Nucleus accumbens (tissue), 56 donors: ENCODE results near the gene KLK6.
"Not testable (repeated sequence)": the region's sequence is repeated elsewhere in the genome, so short reads cannot be mapped to it uniquely, and the experiment has no call there.

ENCODE experiments used
- DNase-seq, 56 donors: peaks; one replicate each; lab custom pipeline; 2025; lab: John Stamatoyannopoulos, UW

The KLK6 gene

DNA sequence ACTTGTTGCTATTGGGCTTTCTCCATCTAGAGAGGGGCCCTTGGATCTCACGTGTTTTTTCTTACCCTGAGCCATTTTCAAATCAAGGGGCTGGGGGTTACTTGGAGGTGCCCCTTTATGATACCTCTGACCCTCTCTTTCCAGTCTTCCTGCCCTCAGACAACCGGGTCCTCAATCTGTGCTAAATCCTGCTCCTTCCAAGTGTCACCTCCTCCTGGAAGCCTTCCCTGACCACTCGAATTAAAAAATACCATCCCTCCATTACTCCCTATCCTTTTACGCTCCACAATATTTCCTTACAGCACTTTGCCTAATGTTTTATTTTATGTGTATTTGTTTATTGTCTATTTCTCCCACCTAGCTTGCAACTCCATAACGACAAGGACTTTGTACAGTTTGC lies 28.7 kb upstream of the KLK6 start:
- no peak for DNase-seq

DNA sequence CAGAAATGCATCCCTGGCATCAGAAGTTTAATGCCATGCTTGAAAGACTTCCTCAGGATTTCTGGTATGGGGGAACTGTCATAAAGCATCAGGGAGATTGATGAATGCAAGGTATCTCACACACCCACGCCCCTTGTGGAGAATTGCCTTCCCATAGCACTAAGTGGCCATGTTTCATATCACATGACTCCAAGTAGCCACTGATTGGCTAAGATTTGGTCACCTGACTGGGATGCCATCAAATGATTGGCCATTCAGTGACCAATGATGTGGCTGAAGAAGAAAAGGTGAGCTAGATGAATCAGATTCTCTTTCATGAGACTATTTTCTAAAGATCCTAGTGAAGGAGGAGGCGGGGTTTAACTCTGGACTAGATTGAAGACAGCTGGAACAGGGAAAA lies 24.7 kb upstream of the KLK6 start:
- no peak for DNase-seq

DNA sequence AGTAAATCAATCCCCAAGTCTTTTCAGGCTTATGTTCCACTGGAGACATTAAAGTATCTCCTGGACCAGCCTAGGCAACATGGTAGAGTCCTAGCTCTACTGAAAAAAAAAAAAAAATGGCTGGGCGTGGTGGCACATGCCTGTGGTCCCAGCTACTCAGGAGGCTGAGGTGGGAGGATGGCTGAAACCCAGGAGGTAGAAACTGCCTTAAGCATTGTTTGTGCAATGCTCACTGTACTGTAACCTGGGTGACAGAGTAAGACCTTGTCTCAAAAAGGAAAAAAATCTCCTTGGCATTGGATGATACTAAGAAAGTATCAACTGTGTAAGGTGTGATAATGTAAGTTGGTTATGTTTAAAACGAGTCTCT lies 23.3 kb upstream of the KLK6 start:
- no peak for DNase-seq

DNA sequence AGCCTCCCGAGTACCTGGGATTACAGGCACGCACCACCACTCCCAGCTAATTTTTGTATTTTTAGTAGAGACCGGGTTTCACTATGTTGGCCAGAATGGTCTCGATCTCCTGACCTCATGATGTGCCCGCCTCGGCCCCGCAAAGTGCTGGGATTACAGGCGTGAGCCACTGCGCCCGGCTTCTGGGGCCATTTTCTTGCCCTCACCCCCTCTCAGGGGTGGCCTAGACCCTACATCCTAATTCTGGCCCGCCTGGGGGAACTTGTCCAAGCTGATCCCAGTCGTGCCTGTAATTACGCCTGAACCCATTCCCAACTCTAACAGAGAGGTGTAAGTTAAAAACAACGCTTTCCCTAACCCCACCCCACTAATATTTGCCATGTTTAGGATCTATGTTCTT lies 15.0 kb upstream of the KLK6 start:
- DNase-seq, result not testable (repeated sequence)

DNA sequence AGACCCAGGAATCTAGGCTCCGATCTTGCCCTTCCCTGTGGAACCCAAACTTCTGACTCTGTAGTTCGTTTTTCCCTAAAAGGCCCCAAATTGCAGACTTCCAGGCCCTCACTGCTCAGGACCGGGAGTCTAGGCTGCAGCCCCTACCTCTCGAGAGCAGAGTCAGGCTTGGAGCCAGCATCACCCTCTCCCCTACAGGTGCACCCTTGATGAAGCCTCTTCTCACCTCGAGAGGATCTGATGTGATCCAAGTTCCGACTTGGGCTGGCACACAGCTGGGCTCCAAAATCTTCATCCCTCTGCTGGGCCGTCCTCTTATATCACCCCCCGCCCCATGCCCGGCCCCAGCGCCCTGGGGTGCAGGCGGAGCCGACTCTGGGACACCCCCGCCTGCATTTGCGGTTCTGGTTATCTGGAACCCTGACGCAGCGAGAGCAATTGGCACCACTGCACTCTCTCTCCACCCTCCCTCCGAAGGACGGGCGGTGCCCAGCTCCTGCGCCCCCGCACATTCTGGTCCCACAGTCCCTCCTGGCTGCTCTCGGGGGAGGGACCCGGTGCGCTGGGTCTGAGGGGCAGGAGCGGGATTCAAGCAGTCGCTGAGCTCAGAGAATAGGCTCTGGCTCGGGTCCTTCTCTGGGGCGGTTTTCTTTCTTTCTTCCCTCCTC lies 14.4 kb upstream of the KLK6 start, which contains the start of gene KLK7:
KLK7 (minus strand) TSS at position 293 of the 668 bp plus-strand sequence. CDS start 1,518 bp downstream, outside the sequence.
- DNase-seq, result no peak

DNA sequence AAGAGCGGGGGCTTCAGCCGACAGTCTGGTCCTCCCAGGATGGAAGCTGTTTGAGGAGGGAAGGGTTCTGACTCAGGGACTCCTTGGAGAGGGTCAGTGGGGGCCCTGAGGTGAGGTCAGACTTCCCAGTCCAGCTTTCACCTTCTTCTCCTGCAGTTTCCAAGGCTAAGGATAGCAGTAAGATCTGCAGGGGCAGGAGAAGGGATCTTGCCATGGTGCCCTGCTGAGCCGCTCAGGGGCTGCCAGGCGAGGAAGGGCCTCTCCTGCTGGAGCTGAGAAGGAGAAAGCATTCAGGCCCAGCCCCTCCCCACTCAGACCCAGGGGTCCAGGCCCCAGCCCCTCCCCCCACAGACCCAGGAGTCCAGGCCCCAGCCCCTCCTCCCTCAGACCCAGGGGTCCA lies 12.8 kb upstream of the KLK6 start:
- DNase-seq, result no peak

DNA sequence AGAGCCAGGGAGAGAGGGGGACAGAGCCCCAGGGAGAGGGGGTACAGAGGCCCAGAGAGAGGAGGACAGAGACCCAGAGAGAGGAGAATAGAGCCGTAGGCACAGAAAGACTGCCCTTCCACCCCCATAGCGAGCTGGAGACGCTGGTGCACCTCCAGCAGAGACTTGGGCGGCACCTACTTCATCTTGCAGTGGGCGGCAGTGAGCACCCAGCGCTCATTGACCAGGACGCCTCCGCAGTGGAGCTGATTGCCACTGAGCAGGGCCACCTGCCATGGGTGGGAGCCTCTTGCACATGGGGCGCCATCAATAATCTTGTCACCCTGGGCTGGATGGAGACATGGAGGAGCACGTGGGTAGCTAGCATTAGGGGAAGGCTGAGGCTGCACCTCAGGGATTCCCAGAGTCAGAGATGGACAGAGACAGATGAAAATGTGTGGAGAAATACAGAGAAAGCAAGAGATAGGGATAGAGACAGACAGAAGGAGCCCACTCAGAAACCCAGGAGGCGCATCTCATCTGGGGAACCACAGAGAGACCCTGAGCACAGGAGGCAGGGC lies 12.3 kb upstream of the KLK6 start:
- DNase-seq, result no peak

DNA sequence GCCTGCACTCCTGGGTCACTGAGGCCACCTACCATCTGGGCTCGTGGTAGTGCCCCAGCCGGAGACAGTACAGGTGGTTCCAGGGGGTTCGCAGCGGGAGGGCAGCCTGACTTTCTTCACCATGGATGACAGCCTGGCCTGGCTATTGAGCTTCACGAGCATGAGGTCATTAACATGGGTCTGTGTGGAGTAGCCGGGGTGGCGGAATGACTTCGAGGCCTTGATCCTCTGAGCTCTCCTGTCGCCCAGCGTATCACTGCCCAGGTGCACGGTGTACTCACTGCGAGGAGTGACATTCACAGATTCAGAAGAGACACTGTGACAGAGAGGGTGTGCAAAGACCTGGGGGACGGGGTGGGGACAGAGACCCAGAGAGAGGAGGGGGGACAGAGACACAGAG lies 10.8 kb upstream of the KLK6 start:
- no peak for DNase-seq

DNA sequence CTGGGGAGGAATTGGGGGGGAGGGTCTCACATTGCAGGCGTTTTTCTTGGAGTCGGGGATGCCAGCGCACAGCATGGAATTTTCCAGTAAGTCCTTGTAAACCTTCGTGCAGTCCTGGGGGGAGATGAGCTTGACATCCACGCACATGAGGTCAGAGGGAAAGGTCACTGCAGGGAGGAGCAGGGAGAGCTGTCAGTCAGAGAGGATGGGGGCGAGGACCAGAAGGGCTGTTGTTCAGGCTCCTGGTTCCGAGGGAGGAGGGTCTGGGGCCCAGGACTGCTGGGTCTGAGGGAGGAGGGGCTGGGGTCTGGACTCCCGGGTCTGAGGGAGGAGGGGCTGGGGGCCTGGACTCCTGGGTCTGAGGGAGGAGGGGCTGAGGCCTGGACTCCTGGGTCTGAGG lies 10.4 kb upstream of the KLK6 start:
- no peak for DNase-seq

DNA sequence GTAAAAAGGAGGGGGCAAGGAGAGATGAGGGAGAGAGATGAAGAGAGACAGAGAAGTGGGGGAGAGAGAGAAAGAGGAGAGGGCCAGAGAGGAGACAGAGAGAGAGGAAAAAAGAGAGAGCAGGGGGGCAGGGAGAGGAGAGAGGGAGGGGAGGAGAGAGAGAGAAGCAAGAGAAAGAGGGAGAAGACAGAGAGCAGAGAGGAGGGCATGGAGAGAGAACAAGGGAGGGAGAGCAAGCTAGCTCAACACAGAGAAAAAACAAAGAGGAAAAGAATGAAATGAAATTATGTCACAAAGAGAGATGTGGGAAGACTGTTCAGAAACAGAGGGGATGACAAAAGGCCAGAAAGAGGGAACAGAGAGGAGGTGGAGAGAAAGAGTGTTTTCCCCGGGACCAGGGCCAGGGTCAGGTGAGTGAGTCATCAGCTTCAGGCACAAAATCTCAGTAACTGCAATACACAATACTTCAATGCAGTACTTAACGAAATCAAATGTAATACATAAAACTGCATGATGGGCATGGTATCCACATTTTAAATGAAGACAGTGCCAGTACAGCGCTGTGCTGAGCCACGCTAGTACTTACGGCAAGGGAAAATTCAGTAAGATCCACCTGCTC lies 9.5 kb upstream of the KLK6 start:
- no peak for DNase-seq

DNA sequence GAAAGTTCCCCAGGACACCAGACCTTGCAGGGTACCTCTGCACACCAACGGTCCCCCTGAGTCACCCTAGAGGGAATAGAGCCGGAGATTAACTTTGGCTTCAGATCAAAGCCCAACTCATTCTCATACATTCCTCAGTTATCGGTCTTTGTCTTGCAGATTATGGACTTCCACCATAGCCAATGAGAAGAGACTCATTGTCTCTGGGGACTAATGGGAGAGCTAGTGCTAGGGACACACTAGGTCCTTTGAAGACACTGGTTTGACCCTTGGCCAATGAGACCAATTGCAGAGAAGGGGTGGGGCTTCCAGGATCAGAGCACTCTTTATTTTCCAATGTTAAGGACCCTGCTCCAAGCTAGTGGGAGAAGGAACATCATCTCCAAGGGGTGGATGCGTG lies 8.2 kb upstream of the KLK6 start:
- DNase-seq, result peak in 1 of 56 donors; percentile 2

DNA sequence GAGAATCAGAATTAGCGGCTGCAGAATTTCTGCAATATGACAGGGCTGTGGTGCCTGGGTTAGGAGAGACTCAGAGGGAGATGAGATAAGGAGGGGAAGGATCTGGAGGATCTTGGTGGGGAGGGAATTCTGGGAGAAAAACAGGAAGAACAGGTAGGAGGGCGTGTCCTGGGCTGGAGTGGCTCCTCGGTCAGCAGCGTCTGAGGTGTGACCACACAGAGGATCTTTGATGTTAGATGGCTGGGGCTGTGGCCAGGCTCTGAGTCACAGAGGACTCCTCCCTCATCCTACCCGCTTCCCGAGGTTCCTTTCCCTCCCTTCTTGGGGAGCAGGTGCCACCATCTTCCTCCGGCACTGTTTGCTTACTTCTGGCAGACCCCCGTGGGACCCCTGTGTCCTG lies 6.4 kb upstream of the KLK6 start:
- no peak for DNase-seq

DNA sequence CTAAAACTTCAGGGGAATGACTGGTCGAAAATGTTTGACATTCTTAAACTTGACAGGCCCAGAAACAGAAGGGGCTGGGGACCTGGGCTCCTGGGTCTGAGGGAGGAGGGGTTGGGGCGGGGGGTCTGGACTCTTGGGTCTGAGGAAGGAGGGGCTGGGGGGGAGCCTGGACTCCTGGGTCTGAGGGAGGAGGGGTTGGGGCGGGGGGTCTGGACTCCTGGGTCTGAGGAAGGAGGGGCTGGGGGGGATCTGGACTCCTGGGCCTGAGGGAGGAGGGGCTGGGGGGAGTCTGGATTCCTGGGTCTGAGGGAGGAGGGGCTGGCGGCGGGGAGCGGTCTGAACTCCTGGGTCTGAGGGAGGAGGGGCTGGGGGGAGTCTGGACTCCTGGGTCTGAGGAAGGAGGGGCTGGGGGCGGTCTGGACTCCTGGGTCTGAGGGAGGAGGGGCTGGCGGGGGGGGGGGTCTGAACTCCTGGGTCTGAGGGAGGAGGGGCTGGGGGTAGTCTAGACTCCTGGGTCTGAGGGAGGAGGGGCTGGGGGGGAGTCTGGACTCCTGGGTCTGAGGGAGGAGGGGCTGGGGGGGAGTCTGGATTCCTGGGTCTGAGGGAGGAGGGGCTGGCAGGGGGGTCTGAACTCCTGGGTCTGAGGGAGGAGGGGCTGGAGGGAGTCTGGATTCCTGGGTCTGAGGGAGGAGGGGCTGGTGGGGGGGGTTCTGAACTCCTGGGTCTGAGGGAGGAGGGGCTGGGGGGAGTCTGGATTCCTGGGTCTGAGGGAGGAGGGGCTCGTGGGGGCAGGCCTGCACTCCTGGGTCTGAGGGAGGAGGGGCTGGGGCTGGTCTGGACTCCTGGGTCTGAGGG lies 5.5 kb upstream of the KLK6 start:
- no peak for DNase-seq

DNA sequence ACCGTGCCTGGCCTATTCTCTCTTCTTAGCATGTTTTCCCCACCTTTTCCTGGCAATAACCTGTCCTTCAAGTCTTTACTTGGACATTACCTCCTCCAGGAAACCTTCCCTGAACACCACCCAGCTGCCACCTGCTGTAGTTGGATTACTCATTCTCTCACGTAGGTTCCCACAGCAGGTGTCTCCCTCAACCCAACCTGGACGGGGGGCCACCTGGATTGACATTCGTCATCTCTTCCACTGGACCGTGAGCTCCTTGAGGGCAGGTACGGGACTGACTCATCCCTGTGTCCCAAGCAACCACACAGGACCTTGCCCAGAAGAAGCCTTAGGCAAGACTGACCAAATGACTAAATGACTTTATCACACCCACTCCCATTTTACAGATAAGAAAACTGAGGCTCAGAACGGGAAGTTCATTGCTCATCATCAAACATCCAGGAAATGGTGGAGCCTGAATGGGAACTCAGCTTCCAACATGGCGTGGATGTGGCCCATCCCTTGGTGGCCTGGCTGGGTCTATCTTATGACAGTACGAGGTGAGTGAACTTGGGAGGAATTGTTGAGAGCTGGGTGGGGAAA lies 3.5 kb upstream of the KLK6 start:
- DNase-seq, result no peak

DNA sequence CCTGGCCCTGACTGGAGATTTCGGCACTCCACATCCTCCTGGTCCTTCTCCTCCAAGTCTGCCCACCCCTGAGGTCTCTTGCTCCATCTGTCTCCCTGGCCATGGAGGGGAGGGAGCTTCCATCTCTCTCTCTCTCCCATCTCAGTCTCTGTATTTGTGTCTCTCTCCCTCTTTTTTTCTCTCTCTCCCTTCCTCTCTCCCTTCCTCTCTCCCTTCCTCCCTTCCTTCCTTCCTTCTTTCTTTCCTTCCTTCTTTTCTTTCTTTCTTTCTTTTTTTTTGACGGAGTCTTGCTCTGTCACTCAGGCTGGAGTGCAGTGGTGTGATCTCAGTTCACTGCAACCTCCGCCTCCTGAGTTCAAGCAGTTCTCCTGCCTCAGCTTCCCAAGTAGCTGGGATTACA lies 419 bp upstream of the KLK6 start:
- DNase-seq, result not testable (repeated sequence)

DNA sequence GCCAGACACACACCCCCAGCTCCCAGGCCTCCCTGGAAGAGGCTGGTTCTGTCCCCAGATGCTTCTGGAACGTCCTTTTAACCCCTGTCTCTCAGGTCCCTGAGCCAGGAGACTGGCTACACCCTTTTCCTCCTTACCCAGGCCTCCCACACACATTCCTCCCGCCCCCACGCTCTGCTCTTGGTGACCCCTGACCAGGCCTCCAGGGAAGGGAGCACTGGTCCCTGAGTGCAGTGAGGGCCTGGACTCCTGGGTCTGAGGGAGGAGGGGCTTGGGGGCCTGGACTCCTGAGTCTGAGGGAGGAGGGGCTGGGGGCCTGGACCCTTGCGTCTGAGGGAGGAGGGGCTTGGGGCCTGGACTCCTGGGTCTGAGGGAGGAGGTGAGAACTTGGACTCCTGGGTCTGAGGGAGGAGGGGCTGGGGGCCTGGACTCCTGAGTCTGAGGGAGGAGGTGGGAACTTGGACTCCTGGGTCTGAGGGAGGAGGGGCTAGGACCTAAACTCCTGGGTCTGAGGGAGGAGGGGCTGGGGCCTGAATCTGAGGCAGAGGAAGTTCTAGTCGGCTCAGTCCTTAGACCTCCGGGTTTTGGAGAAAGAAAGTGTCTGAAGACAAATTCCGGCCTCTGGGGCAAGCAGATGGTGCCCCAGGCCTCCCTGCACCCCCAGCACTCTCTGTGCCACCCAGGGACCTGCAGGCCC lies 527 bp downstream of the KLK6 start:
- DNase-seq, result peak in 6 of 56 donors; percentile 6 to 49 (median 21)

DNA sequence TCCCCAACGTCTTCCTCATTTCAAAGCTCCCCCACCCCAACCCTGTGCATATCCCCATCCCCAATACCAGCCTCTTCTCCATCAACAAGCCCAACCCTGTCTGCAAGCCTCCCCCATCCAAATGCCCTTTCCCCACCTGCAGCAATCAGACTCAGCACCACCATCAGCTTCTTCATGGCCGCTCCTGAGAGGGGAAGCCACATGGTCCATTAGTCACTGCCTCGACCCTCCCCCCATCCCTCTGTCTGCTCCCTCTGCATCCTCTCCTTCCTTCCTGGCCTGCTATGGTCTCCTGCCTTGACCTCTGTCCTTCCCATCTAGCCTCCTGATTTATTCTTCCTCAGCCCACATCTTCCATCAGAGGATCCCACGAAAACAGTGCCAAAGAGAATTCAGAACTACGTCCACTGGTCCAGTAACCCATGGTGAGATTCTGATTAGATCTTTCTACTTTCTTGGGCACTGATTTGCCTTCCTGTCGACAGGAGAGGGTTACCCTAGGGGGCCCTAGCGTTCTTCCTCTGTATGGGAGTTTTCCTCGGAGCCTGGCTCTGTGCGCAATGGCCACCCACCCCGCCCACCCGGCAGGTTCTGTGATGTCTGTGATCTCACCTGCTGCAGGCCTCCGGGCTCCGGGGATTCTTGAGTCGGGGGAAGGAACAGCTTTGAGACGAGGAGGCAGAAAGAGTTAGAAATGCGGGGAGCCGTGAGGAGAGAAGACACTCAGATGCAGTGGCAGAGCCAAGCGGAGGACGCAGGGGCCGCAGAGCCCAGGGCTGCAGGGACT lies 1.3 kb downstream of the KLK6 start:
- DNase-seq, result peak in 15 of 56 donors; percentile 8 to 49 (median 24)

DNA sequence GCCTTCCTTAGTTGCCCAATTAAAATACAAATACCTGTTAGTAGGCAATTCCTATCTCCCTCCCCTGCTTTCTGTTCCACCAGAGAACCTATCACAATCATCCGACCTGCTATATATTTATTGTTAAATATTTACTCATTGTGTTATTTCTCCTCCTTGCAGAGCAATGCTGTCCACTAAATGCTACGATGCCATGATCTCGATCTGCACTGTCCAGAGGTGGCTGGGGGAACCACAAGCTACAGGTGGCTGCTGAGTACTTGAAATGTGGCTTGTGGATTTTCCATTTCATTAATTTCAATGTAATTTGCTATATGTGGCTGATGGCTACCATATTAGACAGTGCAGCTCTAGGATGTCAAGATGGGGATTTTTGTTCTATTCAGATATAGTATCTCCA lies 5.1 kb downstream of the KLK6 start:
- no peak for DNase-seq

DNA sequence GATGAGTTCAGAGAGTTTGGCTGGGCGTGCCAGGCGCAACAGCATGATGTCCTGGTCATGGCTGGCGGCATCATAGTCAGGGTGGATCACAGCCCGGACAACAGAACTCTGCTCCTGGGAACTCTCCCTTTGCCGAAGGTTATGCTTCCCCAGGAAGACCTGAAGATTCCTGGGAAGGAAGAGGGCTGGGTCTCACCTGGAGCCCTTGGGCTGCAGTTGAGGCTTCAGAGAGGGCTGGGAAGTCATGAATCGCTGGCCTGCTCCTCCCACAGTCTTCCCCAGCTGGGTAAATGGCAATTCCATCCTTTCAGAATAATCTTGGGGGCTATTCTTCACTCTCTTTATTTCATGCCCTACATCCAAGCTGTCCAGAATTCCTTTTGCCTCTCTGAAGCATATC lies 6.0 kb downstream of the KLK6 start:
- no peak for DNase-seq

DNA sequence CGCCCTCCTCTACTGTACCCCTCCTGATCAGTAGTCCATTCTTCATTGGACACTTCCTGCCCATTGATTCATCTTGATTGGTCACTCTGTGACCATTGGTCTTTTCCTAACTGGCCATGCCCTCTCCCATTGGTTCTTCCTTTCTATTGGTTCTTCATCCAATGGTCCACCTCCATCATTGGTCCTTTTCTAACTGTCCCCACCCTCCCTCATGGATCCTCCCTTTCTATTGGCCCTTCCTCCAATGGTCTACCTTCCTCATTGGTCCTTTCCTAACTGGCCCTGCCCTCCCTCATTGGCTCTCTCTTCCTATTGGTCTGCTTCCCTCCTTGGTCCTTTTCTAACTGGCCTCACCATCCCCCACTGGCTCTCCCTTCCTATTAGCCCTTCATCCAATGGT lies 7.1 kb downstream of the KLK6 start:
- no peak for DNase-seq
